H1 (cell line): Measurements from ENCODE around the gene RBP3. TPM values are rescaled to one million over a fixed set of nuclear protein-coding genes. Genes with fewer than 3 reads are reported as not detected.

Experiments
- ASH2L ChIP-seq: fragments of 200-600, 300-600 bp; sonication (generic); IDR thresholded peaks from one replicate; pipeline ENCODE4 v1.7.1; 2017; ENCODE audit warnings: low read length
- CBX8 ChIP-seq: fragments of 300-800, 300-1000 bp; sonication (generic); IDR thresholded peaks from 2 replicates; pipeline ENCODE4 v1.7.1; 2016; ENCODE audit warnings: low read depth, low read length, borderline replicate concordance
- HDAC6 ChIP-seq: IDR thresholded peaks from one replicate; pipeline ENCODE4 v1.7.1; 2012; ENCODE audit warnings: low read depth, mild to moderate bottlenecking, inconsistent platforms, low read length, moderate library complexity
- NANOG ChIP-seq: IDR thresholded peaks from 2 replicates; pipeline ENCODE4 v1.6.1; 2011; ENCODE audit warnings: low read length, low read depth, mild to moderate bottlenecking, inconsistent platforms; ENCODE audit not compliant: insufficient read depth, poor library complexity, severe bottlenecking
- POLR2A ChIP-seq, 2 experiments: IDR thresholded peaks; 1 replicate in 1 of 2; 2 replicates in 1 of 2; pipeline ENCODE4 v1.6.1; 2011; ENCODE audit warnings: low read depth in 2 of 2, low read length in 2 of 2, mild to moderate bottlenecking in 2 of 2; ENCODE audit errors: control extremely low read depth in 1 of 2
- POU5F1 ChIP-seq: IDR thresholded peaks from 2 replicates; pipeline ENCODE4 v1.6.1; 2011; ENCODE audit warnings: low read depth, mild to moderate bottlenecking, low read length, moderate library complexity
- SAP30 ChIP-seq: fragments of 300-600 bp; sonication (generic); IDR thresholded peaks from 2 replicates; pipeline ENCODE4 v1.7.1; 2012; ENCODE audit warnings: low read length, moderate library complexity, mild to moderate bottlenecking, inconsistent platforms; ENCODE audit not compliant: insufficient read depth, insufficient replicate concordance
- SP1 ChIP-seq: IDR thresholded peaks from 2 replicates; pipeline ENCODE4 v1.6.1; 2011; ENCODE audit warnings: low read depth, low read length
- polyA plus RNA-seq, 7 experiments: library from polyadenylated mRNA; depleted of rRNA in 3 of 7; stranded (reverse) in 5 of 7; unstranded in 2 of 7; fragments of >200 nt in 5 of 7; fragments of 200-250 nt in 2 of 7; gene quantifications; 1 replicate in 5 of 7; 2 replicates in 1 of 7; 4 replicates in 1 of 7; pipeline versions ENCODE4 v1.2.1 to v1.2.3, GENCODE V29; 2011 to 2013; ENCODE audit warnings: missing spikeins in 2 of 7, mixed read lengths in 2 of 7
- total RNA-seq: library from RNA; stranded (reverse); fragmentation: NEBNext Ultra II Directional; extraction: Animal tissue kit (Norgen Biotek cat#: 25700); gene quantifications from 2 replicates; pipeline ENCODE4 v1.2.1, GENCODE V29; 2021
- TF ChIP-seq, protein P1 (sequence below): fragments of 300-600 bp; sonication (generic); IDR thresholded peaks from 2 replicates; pipeline ENCODE4 v1.7.1; 2012; ENCODE audit warnings: low read length, moderate library complexity, mild to moderate bottlenecking, inconsistent platforms; ENCODE audit not compliant: insufficient replicate concordance
- TF ChIP-seq, protein P2 (sequence below): IDR thresholded peaks from 2 replicates; pipeline ENCODE4 v1.6.1; 2012; ENCODE audit warnings: inconsistent platforms

The RBP3 gene
- total and polyA plus RNA-seq, 2 of the 8 experiments (the other 6 are each of a cell fraction or from before 2014, with no cell fraction given), result not detected

DNA sequence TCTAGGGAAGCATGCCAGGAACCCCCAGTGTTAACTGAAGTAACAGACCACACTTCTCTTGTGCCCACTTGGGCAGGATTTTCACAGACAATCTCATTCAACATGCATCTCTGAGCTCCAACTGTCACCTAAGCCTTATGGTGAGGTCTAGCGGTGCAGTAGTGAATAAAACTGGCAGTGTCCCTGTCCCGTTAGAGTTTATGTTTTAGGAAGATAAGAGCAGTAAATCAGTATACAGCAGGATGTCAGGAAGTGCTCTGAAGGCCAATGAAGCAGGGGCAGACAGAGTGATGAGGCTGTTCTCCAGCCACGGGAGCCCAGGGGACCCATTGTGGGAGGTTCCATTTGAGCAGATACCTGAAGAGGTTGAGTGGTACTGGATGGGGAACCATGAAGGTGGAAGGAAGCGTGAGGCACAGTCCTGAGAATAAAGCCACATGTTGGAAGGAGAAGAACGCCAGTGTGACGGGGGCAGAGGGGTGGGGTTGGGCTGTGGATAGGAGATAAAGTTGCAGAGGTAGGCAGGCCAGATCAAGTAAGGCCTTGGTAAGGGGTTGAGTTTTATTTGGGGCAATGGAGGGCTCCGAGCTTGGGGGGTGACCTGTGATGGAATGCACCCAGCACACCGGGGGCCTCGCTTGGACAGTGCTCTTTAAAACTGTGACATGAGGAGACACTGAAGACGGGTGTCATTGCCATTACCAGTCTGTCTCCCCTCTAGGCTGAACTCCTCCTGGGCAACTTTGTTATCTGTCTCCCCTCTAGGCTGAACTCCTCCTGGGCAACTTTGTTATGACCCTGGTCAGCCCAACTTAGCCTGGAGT lies 41.6 kb upstream of the RBP3 start (continued):
- TF ChIP-seq, protein P1, sequence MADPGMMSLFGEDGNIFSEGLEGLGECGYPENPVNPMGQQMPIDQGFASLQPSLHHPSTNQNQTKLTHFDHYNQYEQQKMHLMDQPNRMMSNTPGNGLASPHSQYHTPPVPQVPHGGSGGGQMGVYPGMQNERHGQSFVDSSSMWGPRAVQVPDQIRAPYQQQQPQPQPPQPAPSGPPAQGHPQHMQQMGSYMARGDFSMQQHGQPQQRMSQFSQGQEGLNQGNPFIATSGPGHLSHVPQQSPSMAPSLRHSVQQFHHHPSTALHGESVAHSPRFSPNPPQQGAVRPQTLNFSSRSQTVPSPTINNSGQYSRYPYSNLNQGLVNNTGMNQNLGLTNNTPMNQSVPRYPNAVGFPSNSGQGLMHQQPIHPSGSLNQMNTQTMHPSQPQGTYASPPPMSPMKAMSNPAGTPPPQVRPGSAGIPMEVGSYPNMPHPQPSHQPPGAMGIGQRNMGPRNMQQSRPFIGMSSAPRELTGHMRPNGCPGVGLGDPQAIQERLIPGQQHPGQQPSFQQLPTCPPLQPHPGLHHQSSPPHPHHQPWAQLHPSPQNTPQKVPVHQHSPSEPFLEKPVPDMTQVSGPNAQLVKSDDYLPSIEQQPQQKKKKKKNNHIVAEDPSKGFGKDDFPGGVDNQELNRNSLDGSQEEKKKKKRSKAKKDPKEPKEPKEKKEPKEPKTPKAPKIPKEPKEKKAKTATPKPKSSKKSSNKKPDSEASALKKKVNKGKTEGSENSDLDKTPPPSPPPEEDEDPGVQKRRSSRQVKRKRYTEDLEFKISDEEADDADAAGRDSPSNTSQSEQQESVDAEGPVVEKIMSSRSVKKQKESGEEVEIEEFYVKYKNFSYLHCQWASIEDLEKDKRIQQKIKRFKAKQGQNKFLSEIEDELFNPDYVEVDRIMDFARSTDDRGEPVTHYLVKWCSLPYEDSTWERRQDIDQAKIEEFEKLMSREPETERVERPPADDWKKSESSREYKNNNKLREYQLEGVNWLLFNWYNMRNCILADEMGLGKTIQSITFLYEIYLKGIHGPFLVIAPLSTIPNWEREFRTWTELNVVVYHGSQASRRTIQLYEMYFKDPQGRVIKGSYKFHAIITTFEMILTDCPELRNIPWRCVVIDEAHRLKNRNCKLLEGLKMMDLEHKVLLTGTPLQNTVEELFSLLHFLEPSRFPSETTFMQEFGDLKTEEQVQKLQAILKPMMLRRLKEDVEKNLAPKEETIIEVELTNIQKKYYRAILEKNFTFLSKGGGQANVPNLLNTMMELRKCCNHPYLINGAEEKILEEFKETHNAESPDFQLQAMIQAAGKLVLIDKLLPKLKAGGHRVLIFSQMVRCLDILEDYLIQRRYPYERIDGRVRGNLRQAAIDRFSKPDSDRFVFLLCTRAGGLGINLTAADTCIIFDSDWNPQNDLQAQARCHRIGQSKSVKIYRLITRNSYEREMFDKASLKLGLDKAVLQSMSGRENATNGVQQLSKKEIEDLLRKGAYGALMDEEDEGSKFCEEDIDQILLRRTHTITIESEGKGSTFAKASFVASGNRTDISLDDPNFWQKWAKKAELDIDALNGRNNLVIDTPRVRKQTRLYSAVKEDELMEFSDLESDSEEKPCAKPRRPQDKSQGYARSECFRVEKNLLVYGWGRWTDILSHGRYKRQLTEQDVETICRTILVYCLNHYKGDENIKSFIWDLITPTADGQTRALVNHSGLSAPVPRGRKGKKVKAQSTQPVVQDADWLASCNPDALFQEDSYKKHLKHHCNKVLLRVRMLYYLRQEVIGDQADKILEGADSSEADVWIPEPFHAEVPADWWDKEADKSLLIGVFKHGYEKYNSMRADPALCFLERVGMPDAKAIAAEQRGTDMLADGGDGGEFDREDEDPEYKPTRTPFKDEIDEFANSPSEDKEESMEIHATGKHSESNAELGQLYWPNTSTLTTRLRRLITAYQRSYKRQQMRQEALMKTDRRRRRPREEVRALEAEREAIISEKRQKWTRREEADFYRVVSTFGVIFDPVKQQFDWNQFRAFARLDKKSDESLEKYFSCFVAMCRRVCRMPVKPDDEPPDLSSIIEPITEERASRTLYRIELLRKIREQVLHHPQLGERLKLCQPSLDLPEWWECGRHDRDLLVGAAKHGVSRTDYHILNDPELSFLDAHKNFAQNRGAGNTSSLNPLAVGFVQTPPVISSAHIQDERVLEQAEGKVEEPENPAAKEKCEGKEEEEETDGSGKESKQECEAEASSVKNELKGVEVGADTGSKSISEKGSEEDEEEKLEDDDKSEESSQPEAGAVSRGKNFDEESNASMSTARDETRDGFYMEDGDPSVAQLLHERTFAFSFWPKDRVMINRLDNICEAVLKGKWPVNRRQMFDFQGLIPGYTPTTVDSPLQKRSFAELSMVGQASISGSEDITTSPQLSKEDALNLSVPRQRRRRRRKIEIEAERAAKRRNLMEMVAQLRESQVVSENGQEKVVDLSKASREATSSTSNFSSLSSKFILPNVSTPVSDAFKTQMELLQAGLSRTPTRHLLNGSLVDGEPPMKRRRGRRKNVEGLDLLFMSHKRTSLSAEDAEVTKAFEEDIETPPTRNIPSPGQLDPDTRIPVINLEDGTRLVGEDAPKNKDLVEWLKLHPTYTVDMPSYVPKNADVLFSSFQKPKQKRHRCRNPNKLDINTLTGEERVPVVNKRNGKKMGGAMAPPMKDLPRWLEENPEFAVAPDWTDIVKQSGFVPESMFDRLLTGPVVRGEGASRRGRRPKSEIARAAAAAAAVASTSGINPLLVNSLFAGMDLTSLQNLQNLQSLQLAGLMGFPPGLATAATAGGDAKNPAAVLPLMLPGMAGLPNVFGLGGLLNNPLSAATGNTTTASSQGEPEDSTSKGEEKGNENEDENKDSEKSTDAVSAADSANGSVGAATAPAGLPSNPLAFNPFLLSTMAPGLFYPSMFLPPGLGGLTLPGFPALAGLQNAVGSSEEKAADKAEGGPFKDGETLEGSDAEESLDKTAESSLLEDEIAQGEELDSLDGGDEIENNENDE, result no peak
- TF ChIP-seq NANOG (no peak), ASH2L (no peak), SP1 (no peak), POU5F1 (no peak), CBX8 (no peak), HDAC6 (no peak), SAP30 (no peak), POLR2A (IDR thresholded peaks at IDR 0.05; ENCODE audit: control extremely low read depth in 1 of 2, low read depth in 2 of 2, low read length in 2 of 2) (no peak)
- TF ChIP-seq, protein P2, sequence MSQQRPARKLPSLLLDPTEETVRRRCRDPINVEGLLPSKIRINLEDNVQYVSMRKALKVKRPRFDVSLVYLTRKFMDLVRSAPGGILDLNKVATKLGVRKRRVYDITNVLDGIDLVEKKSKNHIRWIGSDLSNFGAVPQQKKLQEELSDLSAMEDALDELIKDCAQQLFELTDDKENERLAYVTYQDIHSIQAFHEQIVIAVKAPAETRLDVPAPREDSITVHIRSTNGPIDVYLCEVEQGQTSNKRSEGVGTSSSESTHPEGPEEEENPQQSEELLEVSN, result no peak
